ENCODE data around the gene PPP2R5C.
"Not testable (repeated sequence)": the region's sequence is repeated elsewhere in the genome, so short reads cannot be mapped to it uniquely, and the experiment has no call there.

Gene PPP2R5C

GRCh38 chr14:101727611-101728366 lies 33.7 kb upstream of the PPP2R5C start:
- no peak for ATAC-seq
- DNase-seq, result no peak

GRCh38 chr14:101728367-101728742 lies 33.2 kb upstream of the PPP2R5C start:
- DNase-seq, result no peak
- no peak for ATAC-seq

DNA sequence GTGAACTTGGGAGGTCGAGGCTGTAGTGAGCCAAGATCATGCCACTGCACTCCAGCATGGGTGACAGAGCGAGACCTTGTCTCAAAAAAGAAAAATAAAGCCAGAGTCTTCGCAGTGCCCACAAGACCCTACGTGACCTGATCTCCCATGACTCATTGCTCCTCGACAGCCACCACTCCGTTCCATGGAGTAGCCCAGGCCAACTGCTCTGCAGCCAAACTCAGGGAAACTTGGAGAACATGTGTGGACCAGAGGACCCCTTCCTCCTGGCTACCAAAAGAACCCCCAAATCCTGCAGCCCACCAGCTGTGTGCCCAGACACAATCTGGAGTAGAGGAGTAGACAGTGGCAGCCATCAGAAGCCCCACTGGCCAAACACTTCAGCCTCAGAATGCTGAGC lies 32.1 kb upstream of the PPP2R5C start:
- DNase-seq (no peak), ATAC-seq (no peak)

- not testable (repeated sequence) for ATAC-seq, DNase-seq
Observed at GRCh38 chr14:101730157-101730556, 31.4 kb upstream of the PPP2R5C start.

DNA sequence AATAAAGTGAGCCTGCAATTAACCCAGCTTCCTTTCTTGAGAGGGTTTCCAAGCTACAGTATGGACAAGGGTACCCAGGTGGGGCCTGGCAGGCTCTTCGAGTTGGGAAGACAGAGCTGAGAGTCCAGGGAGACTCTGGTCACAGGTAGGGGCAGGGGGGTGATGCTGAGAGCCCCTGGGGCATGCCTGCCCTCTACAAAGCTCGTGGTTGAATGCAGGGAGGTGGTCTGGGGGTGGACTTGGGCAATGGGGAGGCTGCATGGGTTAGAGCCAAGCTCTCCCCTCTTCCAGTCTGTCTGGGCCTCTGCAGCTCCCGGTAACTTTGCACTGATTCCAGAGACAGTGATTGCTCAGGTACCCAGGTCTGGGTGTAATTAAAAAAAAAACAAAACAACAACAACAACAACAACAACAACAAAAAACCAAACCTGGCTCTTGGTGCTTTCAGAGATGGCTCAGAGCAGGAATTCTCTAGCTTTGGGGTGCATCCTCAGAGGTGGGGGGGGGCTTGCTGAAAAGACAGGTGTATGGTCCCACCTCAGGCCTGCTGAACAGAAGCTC lies 30.8 kb upstream of the PPP2R5C start:
- DNase-seq (no peak), ATAC-seq (no peak)

DNA sequence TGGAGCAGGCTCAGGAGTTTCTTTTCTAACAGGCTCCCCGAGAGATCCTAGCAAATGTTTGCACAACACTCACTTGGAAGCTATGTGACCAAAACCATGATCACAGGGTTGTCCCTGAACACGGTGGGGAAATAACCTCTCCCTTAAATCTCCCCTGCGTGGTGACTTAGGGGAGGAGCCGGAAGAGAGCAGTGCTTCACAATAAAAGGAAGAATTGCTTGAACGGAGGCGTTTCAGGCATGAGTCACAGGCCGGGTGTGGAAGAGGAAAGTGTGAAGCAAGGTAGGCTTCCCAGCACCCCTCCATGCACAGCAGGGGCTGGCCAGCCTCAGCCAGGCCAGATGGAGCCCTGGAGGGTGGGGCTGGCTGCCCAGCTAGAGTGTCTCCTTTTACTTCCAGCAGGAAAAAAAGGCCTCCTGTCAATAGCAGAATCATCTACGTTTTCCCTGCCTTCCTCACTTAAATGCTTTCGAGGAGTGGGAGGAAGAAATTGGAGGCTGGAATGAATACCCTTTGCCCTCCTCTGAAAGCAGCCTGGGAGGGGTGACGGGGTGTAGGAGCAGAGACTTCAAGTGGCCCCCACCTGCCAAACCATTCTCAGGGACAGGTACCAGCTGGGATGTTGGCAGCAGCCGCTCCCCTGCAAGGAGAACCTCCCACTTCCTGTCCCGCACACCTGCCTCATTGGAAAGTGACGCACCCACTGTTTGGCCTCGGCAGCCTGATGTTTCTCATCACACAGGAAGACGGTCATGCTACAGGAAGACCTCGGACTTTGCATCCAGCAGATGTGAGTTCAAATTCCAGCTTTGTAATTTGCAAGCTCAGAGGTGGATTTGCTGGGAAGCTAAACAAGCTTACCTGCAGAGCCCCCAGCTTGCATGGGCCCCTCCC lies 30.1 kb upstream of the PPP2R5C start:
- peak; percentile 97 for ATAC-seq

GRCh38 chr14:101732118-101732517 lies 29.4 kb upstream of the PPP2R5C start:
- DNase-seq (no peak), ATAC-seq (no peak)

More for the DNA sequence above, 30.1 kb upstream of the PPP2R5C start:
- peak; percentile 84 for DNase-seq

DNA sequence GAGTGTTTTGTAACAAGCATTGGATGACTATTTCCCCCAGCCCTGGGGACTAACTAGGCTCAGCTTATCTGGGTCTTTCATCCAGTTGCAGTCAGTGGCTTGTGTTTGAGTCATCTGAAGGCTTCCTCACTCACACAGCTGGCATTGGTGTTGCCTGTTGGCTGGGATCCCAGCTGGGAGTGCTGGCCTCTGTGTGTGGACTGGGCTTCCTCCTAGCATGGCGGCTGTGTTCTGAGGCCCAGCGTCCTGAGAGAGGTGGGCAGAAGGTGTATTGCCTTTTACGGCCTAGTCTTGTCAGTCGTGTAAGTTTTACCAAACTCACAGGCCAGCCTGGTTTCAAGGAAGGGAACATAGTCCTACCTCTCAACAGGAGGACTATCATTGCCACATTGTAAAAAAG lies 28.3 kb upstream of the PPP2R5C start:
- no peak for DNase-seq

DNA sequence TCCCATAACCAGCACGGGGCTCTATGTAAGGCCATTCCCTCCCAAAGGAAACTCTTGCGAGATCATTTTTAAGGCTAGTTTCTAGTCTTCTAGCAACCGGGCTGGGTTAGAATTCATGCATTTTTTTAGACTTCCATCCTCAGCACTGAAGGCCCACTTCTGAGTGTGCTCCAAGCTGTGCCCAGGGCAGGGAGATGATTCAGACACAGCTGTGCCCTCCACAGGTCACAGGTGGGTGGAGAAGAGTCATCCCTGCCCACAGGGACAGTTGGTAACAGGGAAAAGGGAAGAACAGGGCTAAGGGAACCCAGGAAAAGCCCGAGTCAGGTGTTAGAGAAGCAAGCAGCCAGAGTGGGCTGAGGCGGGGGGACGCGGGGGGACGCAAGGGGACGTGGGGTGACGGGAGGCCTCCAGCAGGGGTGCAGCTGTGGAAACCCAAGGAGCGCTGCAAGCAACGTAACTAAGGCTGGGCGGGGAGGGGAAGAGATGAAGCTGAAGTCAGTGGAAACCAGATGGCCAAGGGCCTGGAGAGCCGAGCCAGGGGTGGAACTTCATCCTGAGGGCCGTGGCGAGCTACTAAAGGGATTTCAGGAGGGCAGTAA lies 27.2 kb upstream of the PPP2R5C start:
- ATAC-seq, result no peak
- DNase-seq, result no peak

More for the DNA sequence above, 28.3 kb upstream of the PPP2R5C start:
- no peak for ATAC-seq

DNA sequence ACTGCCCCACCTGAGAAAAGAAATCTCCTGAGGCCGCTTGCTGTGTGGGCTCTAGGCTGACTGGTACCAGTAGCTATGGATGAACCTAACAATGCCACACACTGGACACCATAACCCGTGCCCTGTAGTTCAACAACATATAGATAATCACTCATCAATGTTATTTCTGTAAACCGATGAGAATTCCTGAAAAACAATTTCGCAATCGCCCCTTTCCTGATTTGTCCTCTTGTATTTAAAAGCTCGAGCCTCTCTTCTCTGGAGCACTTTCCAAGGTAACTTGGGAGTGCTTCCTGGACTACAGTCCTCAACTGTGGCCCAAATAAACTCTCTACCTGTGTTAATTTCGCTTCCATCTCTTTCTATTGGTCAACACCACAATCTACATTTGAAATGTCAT lies 26.1 kb upstream of the PPP2R5C start:
- no peak for DNase-seq
- no peak for ATAC-seq

- no peak for ATAC-seq
- no peak for DNase-seq
Observed at GRCh38 chr14:101736071-101736470, 25.4 kb upstream of the PPP2R5C start.

- DNase-seq, result no peak
- ATAC-seq, result no peak
Observed at GRCh38 chr14:101736585-101736984, 24.9 kb upstream of the PPP2R5C start.

GRCh38 chr14:101737414-101738339 lies 23.8 kb upstream of the PPP2R5C start:
- peak; percentile 60 for ATAC-seq
- DNase-seq, result peak; percentile 32

- no peak for ATAC-seq
Observed at GRCh38 chr14:101738703-101739320, 22.7 kb upstream of the PPP2R5C start.

DNA sequence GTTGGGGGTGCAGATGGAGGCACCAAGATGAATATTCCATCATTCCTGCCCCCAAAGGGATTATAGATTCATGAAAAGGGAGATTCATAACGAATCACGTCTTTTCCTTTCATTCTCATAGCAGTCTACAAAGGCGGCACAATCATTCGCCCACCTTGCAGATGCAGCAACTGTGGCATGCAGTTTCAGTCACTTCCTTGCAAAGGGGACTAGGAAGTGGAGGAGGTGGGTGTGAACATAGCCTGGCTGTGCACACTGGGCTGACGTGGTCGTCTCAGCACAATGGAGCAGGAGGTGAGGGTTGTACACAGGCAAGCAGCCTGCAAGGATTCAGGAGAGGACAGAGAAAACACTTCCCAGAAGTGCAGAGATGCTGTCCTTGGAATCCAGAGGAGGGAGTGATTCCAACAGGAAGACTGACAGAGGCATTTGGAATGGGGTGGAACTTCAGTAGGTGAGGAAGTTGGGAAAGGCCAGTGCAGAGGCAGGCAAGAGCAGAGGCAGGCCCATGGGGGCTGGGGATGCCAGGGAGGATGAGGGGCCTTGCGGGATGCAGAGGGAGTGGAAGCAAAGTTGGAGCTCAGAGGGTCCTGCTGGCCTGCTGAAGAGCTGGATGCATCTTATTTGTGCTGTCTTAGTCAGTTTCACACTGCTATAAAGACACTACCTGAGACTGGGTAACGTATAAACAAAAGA lies 21.9 kb upstream of the PPP2R5C start:
- DNase-seq (no peak), ATAC-seq (no peak)

More at GRCh38 chr14:101738703-101739320, 22.7 kb upstream of the PPP2R5C start:
- DNase-seq, result no peak

GRCh38 chr14:101740981-101741380 lies 20.5 kb upstream of the PPP2R5C start:
- DNase-seq (no peak), ATAC-seq (no peak)

DNA sequence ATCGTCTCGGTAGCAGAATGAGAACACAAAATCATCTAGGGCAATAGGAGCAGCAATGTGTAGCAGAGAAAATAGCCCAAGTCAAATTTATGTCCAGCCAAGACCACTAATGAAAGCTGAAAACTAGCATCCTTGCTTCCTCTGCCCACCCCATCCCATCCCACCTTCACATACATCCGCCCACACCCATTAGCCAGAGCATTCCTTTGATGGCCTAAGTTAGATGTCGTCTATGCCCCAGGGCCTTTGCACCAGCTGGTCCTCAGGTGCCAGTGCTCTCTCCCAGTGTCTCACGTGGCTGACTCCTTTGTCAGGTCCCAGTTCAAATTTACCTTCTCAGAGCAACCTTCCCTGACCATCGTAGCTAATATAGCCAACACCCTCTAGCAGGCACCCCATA lies 17.8 kb upstream of the PPP2R5C start:
- ATAC-seq (no peak), DNase-seq (no peak)

- not testable (repeated sequence) for ATAC-seq, DNase-seq
Observed at GRCh38 chr14:101744382-101744781, 17.1 kb upstream of the PPP2R5C start.

DNA sequence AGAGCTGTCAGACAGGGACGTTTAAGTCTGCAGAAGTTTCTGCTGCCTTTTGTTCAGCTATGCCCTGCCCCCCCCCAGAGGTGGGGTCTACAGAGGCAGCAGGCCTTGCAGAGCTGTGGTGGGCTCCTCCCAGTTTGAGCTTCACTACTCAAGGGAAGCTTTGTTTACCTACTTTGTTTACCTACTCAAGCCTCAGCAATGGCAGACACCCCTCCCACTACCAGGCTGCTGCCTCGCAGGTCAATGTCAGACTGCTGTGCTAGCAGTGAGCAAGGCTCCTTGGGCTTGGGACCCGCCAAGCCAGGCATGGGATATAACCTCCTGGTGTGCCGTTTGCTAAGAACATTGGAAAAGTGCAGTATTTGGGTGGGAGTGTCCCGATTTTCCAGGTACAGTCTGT lies 11.8 kb upstream of the PPP2R5C start:
- not testable (repeated sequence) for ATAC-seq, DNase-seq

GRCh38 chr14:101754893-101755292 lies 6.6 kb upstream of the PPP2R5C start:
- no peak for ATAC-seq
- no peak for DNase-seq

Data from stimulated activated naive CD8-positive, alpha-beta T cell treated with anti-CD3 and anti-CD28 coated beads, Interleukin-15, Interleukin-2, amounts not matched to agents 100 U/mL and 50 U/mL, for 24 hours (primary cell).